Hindlimb muscle (tissue), 1 donor: ENCODE data around the gene OR4M1. TPM values are rescaled to one million over a fixed set of nuclear protein-coding genes. Genes with fewer than 3 reads are reported as not detected.
"Not testable (repeated sequence)": the region's sequence is repeated elsewhere in the genome, so short reads cannot be mapped to it uniquely, and the experiment has no call there.

Experiments
- DNase-seq: peaks from one replicate; pipeline ENCODE4 v3.0.0-alpha.2; 2013
- polyA plus RNA-seq: library from polyadenylated mRNA; unstranded; fragments of 120-200 nt; gene quantifications from one replicate; pipeline ENCODE4 v1.2.1, GENCODE V29; 2013; ENCODE audit not compliant: insufficient read length

OR4M1 gene
- polyA plus RNA-seq = not detected

GRCh38 chr14:19773204-19773603 lies at the start of gene OR4M1:
OR4M1 (plus strand) TSS chr14:19773504; CDS start chr14:19780323, 6,819 bp downstream.
- not testable (repeated sequence) for DNase-seq

- DNase-seq = no peak
These were observed 43.9 kb upstream of the OR4M1 start for GRCh38 chr14:19729359-19729758.

- DNase-seq = no peak
These were observed 43.5 kb upstream of the OR4M1 start for GRCh38 chr14:19729763-19730162.

GRCh38 chr14:19733893-19734292 lies 39.4 kb upstream of the OR4M1 start:
- DNase-seq = not testable (repeated sequence)

DNA sequence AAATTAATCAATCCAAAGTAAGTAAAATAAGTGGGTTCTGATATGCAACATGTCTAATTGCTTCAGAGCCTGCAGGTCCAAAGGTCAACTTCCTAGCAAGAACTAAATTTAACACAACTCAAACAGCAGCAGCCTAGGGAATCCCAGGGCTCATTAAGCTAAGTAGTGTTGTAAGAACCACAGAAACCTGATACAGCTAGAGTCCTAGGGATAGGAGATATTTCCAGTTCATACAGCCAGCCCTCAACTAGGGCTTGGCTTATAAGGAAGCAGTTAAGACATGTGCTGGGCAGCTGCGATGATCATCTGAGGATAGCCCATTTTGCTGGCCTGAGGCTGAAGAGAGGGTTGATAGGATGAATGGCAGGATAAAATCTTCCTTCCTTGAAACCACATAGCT lies 30.0 kb upstream of the OR4M1 start, which contains the start of gene OR4Q3:
Gene OR4Q3, plus strand, starts transcription at position 316 of the 400 bp plus-strand sequence.
- DNase-seq = no peak

DNA sequence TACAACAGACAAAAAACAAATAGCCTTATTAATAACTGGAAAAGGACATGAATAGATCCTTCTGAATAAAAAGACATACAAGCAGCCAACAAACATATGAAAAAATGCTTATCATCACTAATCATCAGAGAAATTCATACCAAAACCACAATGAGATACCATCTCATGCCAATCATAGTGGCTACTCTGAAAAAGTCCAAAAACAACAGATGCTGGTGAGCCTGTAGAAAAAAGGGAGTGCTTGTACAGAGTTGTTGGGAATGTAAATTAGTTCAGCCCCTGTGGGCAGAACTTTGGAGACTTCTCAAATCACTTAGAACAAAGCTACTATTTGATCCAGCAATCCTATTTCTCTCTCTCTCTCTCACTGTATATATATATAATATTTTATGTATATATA lies 21.0 kb upstream of the OR4M1 start:
- DNase-seq = not testable (repeated sequence)

- no peak for DNase-seq
These were observed 19.1 kb upstream of the OR4M1 start for GRCh38 chr14:19754172-19754571.

DNA sequence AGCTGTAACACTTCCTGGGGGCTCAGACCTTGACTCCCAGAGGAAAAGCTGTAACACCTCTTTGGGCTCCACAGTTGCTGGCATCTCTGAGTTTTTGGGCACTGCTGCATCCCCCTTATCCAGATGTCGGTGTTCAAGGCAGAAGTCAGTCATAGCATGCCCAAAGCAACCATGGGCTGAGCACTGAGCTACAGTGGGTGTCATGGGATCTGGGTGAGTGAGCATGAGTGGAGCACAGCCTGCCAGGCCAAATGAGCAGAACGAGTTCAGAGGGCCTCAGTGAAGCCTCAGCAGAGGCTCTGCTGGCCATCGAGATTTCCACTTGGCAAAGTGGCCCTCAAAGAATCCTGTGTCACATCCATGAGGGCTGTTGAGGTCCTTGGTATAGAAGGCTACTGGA lies 1.8 kb upstream of the OR4M1 start:
- DNase-seq = not testable (repeated sequence)

- no peak for DNase-seq
These were observed 1.3 kb upstream of the OR4M1 start for GRCh38 chr14:19771895-19772430.

GRCh38 chr14:19772454-19772853 lies 850 bp upstream of the OR4M1 start:
- not testable (repeated sequence) for DNase-seq

- DNase-seq = no peak
These were observed 2.3 kb downstream of the OR4M1 start for GRCh38 chr14:19775587-19775986.

- not testable (repeated sequence) for DNase-seq
These were observed 12.5 kb downstream of the OR4M1 start for GRCh38 chr14:19785848-19786247.

DNA sequence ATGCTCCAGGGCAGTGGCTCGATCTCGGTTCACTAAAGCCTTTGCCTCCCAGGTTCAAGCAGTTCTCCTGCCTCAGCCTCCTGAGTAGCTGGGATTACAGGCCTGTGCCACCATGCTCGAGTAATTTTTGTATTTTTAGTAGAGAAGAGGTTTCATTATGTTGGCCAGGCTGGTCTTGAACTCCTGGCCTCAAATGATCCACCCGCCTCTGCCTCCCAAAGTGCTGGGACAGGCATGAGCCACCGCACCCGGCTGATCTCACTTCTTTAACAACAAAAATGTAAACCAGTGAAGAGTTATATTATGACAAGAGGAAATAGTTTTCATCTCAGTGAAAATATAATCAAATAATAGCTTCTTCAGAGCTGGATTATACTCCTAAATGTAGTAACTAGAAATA lies 14.0 kb downstream of the OR4M1 start:
- DNase-seq = not testable (repeated sequence)

GRCh38 chr14:19788150-19788549 lies 14.8 kb downstream of the OR4M1 start:
- not testable (repeated sequence) for DNase-seq

- DNase-seq = not testable (repeated sequence)
These were observed 23.3 kb downstream of the OR4M1 start for GRCh38 chr14:19796520-19797108.

- no peak for DNase-seq
These were observed 26.6 kb downstream of the OR4M1 start for GRCh38 chr14:19799880-19800279.

GRCh38 chr14:19800282-19801117 lies 27.2 kb downstream of the OR4M1 start:
- no peak for DNase-seq

- no peak for DNase-seq
These were observed 27.8 kb downstream of the OR4M1 start for GRCh38 chr14:19801118-19801464.

DNA sequence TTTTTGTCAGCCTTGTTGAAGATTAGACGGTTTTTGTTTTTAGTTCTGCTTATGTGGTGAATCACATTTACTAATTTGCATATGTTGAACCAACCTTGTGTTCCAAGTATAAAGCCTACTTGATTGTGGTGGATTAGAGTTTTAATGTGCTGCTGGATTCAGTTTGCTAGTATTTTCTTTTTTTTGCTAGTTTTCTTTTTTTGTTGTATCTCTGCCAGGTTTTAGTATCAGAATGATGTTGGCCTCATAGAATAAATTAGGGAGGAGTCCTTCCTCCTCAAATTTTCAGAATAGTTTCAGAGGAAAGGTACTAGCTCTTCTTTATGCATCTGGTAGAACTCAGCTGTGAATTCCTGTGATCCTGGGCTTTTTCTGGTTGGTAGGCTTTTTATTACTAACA lies 30.2 kb downstream of the OR4M1 start, which contains the start of gene OR4N2:
Gene OR4N2, plus strand, starts transcription at position 301 of the 400 bp plus-strand sequence. CDS start 23,679 bp downstream, outside the sequence.
- not testable (repeated sequence) for DNase-seq

DNA sequence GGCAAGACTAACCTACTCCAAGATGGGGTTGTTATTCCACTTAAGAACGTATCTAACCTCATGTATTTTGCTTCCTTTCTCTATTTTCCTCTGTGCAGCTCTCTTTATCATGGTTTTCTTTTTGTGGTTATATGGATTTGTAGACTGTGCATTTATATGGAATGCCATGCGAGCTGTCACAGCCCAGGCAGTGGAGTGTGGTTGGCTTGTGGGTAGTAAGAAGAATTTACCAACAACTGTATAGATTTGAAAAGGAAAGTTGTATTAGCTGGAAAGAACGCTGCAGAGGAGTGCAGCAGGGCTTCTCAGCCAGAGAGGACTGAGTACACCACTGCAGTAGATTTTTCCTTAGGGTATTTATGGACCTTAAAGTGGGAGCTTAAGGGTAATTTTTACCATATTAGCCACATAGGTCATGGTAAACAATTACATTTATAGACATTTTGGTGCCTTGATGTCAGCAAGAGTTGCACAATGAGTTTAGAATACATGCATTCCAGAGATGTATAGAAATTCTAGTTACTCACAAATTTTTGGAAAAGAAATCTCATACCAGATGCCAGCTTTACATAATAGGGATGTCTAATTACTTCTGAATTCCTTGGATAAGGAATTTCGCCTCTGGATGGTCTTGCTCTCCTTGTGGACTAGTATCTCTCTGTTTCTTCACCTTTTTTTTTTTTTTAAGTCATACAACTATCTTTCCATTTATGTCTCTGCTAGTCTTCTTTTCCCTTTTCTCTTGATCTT lies 40.0 kb downstream of the OR4M1 start:
- DNase-seq = not testable (repeated sequence)

- not testable (repeated sequence) for DNase-seq
These were observed 46.6 kb downstream of the OR4M1 start for GRCh38 chr14:19819879-19820278.

- DNase-seq = not testable (repeated sequence)
These were observed 47.7 kb downstream of the OR4M1 start for GRCh38 chr14:19821016-19821415.

DNA sequence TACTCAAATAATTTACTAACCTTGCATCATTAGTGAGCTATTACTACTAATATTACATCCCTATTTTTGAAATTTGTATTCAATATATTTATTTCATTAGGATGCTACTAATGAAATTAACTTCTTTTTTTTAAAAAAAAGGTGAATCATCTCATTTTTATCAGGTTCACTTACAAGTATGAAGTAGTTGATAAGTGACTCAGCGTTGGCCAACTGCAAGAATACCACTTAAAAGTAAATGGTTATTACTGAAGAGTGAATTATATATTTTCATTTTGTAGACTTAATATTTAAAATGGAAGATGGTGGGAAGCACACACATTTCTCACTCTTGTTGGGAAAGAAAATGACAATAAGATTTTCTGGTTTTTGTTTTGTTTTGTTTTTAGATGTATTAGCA lies 49.9 kb downstream of the OR4M1 start:
- DNase-seq = no peak
